ENCODE measurements around the gene C11orf97. TPM values are rescaled to one million over a fixed set of nuclear protein-coding genes. Genes with fewer than 3 reads are reported as not detected.
"Not testable (repeated sequence)": the region's sequence is repeated elsewhere in the genome, so short reads cannot be mapped to it uniquely, and the experiment has no call there.

C11orf97 gene
- total RNA-seq, 4 donors from 2014 or later, result not detected

DNA sequence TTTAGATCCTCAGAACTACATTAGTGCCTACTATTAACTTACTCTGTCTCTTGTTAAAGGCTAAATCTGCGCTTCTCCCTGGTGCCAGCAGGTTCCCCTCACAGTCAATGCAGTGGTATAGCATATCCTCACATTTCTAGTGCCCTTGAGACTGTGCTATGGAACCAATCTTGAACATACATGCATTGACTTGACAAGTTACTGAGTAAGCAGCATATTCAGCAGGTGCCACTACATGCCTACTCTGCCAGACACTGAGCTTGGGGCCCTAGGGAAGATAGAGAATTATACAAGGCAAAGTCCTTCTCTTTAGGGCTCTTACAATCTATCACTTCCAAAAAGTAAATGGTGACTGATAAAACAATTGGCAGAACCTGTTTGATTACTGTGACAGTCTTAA lies 34.6 kb downstream of the C11orf97 start:
- TF ChIP-seq POLR2A (IDR thresholded peaks at IDR 0.05), result no peak
- TF ChIP-seq, protein P1, sequence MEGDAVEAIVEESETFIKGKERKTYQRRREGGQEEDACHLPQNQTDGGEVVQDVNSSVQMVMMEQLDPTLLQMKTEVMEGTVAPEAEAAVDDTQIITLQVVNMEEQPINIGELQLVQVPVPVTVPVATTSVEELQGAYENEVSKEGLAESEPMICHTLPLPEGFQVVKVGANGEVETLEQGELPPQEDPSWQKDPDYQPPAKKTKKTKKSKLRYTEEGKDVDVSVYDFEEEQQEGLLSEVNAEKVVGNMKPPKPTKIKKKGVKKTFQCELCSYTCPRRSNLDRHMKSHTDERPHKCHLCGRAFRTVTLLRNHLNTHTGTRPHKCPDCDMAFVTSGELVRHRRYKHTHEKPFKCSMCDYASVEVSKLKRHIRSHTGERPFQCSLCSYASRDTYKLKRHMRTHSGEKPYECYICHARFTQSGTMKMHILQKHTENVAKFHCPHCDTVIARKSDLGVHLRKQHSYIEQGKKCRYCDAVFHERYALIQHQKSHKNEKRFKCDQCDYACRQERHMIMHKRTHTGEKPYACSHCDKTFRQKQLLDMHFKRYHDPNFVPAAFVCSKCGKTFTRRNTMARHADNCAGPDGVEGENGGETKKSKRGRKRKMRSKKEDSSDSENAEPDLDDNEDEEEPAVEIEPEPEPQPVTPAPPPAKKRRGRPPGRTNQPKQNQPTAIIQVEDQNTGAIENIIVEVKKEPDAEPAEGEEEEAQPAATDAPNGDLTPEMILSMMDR (IDR thresholded peaks at IDR 0.05), result no peak
- Histone ChIP-seq H3K9me3 (no peaks in the 10 kb centered on the region), H3K4me3 (replicated peaks in 1 of 3) (no peak overlapping the region), H3K36me3 (no peaks in the 10 kb centered on the region), H3K27ac (no peak overlapping the region), H3K4me1 (peaks cover 11 to 32% of the 10 kb centered on the region in 2 donors), H3K27me3 (no peaks in the 10 kb centered on the region)
- WGBS, 2 donors, result 90 to 92% methylated on average over 1 of the region's 1 CpG
- no peak for DNase-seq
- intact Hi-C loops (cut with DNase I), result no loop called here

DNA sequence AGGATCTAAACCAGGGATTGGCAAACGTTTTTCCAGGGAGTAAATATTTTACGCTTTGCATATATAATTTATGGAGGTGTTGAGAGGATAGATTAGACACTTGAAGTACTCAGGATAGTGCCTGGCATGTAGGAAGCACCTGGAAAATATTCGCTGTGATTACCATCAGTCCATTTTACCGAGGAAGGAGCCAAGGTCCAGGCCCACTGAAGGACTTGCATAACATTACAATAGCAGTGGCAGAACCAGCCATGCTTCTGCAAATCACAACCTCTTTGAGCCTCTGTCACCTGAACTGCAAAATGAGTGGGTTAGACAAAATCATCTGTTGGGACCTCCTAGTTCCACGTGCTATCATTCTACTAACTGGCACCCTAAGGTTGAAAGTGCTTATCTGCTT lies 36.9 kb downstream of the C11orf97 start:
- intact Hi-C loops (cut with DNase I), result no loop called here
- Histone ChIP-seq H3K36me3 (no peaks in the 10 kb centered on the region), H3K9me3 (no peaks in the 10 kb centered on the region), H3K27me3 (no peaks in the 10 kb centered on the region), H3K4me3 (replicated peaks in 1 of 3) (no peak overlapping the region), H3K4me1 (peaks cover 11 to 28% of the 10 kb centered on the region in 2 donors), H3K27ac (no peak overlapping the region)
- DNase-seq, result no peak
- no peak for TF ChIP-seq POLR2A (IDR thresholded peaks at IDR 0.05)
- TF ChIP-seq, protein P1 (IDR thresholded peaks at IDR 0.05), result no peak
- 79 to 80% methylated on average over 5 of the region's 5 CpGs for WGBS, 2 donors

DNA sequence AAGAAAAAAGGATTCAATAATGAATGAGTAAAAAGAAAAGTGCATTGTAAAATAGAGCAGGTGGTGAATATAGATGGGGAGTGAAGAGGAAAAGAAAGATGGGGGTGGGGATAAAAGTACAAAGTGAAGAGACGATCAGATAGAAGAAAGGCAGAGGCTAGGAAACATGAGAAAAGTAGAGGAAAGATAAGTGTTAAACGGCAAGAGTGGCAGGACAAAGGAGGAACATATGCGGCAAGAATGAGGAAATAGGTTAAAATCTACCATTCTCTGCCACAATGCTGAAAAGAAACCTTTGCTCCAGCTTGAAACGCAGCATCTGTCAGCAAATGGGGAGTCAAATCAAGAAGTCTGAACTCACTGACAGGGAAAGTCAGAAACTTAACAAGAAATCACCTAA lies 38.3 kb downstream of the C11orf97 start:
- Histone ChIP-seq H3K4me3 (replicated peaks in 1 of 3) (no peak overlapping the region), H3K36me3 (no peaks in the 10 kb centered on the region), H3K9me3 (no peaks in the 10 kb centered on the region), H3K27me3 (no peaks in the 10 kb centered on the region), H3K27ac (no peak overlapping the region), H3K4me1 (peaks cover 9 to 20% of the 10 kb centered on the region in 2 donors)
- TF ChIP-seq, protein P1 (IDR thresholded peaks at IDR 0.05), result no peak
- no peak for TF ChIP-seq POLR2A (IDR thresholded peaks at IDR 0.05)
- DNase-seq, result no peak
- intact Hi-C loops (cut with DNase I), result no loop called here
- 76 to 82% methylated on average over 4 of the region's 4 CpGs for WGBS, 2 donors

DNA sequence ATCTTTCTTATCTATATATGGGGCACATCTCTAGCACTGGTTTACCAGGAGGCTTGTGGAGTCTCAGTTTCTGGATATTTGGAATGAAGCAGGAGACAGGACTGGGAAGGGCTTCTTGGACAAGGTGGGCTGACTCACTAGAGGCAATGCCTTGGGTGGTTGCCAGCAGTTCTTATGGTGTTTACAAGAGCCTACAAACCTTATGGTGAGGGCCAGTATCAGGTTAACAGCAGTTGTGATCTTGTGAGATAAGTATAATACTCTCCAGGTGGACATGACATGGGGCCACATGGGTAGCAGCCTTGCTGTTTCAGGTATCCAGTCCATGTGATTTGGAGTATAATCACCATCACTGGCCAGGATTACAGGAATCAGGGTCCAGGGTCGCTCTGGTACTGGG lies 41.7 kb downstream of the C11orf97 start:
- Histone ChIP-seq H3K9me3 (no peaks in the 10 kb centered on the region), H3K4me1 (peaks cover 0 to 11% of the 10 kb centered on the region in 2 donors), H3K27me3 (no peaks in the 10 kb centered on the region), H3K4me3 (replicated peaks in 1 of 3) (no peak overlapping the region), H3K27ac (no peak overlapping the region), H3K36me3 (no peaks in the 10 kb centered on the region)
- intact Hi-C loops (cut with DNase I), result no loop called here
- TF ChIP-seq POLR2A (IDR thresholded peaks at IDR 0.05), result no peak
- TF ChIP-seq, protein P1 (IDR thresholded peaks at IDR 0.05), result no peak
- WGBS, 2 donors, result 39 to 40% methylated on average over 1 of the region's 1 CpG
- no peak for DNase-seq

DNA sequence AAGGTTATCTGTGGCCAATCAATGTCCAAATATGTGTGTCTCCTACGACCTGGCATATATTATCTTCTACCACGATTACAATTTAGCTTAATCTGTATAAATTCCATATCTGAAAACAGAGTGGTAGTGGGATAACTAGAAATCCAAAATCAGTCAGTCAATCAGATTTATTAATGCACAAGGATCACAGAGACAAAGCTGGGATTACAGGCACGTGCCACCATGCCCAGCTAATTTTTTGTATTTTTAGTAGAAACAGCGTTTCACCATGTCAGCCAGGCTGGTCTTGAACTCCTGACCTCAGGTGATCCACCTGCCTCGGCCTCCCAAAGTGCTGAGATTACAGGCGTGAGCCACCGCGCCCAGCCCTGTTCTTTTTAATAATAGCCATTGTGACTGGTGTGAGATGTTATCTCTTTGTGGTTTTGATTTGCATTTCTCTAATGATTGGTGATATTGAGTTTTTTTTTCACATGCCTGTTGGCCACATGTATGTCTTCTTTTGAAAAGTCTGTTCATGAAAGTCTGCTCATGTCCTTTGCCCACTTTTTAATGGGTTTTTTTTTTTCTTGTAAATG lies 43.6 kb downstream of the C11orf97 start:
- intact Hi-C loops (cut with DNase I); H3K27me3 ChIP-seq; H3K36me3 ChIP-seq; H3K27ac ChIP-seq; H3K4me3 ChIP-seq (replicated peaks in 1 of 3); H3K9me3 ChIP-seq; H3K4me1 ChIP-seq; DNase-seq: not testable (repeated sequence)
- WGBS, 2 donors, result 91 to 96% methylated on average over 8 of the region's 8 CpGs

DNA sequence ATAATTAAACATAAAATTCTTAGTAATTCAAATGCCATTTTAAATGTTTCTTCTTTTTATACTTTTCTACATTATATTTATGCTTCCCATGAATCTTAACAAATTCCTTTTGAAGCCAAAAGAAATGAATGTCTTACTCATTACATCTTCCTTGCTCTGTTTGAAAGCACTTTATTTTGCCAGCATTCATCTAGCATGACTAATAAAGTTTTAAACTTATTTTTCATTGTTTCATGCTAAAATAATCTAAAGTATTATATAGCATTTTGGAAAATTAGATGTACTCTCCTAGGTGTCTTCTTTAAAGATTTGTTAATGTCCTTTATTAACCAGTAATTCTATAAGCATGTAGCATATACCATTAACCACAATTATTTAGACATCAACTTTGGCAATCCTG lies 45.2 kb downstream of the C11orf97 start:
- intact Hi-C loops (cut with DNase I), result no loop called here
- Histone ChIP-seq H3K27ac (no peak overlapping the region), H3K9me3 (no peaks in the 10 kb centered on the region), H3K4me3 (replicated peaks in 1 of 3) (no peak overlapping the region), H3K36me3 (no peaks in the 10 kb centered on the region), H3K4me1 (peaks cover 0 to 7% of the 10 kb centered on the region in 2 donors), H3K27me3 (no peaks in the 10 kb centered on the region)
- TF ChIP-seq POLR2A (IDR thresholded peaks at IDR 0.05), result no peak
- TF ChIP-seq, protein P1 (IDR thresholded peaks at IDR 0.05), result no peak
- DNase-seq, result no peak
